Right hindlimb (tissue), 1 donor: Measurements from ENCODE around the gene TARBP1.
"Not testable (repeated sequence)": the region's sequence is repeated elsewhere in the genome, so short reads cannot be mapped to it uniquely, and the experiment has no call there.

Experiments
- DNase-seq: peaks from one replicate; pipeline ENCODE4 v3.0.0-alpha.2; 2018

Gene TARBP1, protein sequence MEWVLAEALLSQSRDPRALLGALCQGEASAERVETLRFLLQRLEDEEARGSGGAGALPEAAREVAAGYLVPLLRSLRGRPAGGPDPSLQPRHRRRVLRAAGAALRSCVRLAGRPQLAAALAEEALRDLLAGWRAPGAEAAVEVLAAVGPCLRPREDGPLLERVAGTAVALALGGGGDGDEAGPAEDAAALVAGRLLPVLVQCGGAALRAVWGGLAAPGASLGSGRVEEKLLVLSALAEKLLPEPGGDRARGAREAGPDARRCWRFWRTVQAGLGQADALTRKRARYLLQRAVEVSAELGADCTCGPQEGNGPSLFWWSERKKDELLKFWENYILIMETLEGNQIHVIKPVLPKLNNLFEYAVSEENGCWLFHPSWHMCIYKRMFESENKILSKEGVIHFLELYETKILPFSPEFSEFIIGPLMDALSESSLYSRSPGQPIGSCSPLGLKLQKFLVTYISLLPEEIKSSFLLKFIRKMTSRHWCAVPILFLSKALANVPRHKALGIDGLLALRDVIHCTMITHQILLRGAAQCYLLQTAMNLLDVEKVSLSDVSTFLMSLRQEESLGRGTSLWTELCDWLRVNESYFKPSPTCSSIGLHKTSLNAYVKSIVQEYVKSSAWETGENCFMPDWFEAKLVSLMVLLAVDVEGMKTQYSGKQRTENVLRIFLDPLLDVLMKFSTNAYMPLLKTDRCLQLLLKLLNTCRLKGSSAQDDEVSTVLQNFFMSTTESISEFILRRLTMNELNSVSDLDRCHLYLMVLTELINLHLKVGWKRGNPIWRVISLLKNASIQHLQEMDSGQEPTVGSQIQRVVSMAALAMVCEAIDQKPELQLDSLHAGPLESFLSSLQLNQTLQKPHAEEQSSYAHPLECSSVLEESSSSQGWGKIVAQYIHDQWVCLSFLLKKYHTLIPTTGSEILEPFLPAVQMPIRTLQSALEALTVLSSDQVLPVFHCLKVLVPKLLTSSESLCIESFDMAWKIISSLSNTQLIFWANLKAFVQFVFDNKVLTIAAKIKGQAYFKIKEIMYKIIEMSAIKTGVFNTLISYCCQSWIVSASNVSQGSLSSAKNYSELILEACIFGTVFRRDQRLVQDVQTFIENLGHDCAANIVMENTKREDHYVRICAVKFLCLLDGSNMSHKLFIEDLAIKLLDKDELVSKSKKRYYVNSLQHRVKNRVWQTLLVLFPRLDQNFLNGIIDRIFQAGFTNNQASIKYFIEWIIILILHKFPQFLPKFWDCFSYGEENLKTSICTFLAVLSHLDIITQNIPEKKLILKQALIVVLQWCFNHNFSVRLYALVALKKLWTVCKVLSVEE (N-terminal part only)

GRCh38 chr1:234478481-234479309 is at the start of gene TARBP1:
Gene TARBP1, minus strand, starts transcription at chr1:234479179. Its CDS starts 76 bp downstream, at chr1:234479103.
- DNase-seq = peak; percentile 85

DNA sequence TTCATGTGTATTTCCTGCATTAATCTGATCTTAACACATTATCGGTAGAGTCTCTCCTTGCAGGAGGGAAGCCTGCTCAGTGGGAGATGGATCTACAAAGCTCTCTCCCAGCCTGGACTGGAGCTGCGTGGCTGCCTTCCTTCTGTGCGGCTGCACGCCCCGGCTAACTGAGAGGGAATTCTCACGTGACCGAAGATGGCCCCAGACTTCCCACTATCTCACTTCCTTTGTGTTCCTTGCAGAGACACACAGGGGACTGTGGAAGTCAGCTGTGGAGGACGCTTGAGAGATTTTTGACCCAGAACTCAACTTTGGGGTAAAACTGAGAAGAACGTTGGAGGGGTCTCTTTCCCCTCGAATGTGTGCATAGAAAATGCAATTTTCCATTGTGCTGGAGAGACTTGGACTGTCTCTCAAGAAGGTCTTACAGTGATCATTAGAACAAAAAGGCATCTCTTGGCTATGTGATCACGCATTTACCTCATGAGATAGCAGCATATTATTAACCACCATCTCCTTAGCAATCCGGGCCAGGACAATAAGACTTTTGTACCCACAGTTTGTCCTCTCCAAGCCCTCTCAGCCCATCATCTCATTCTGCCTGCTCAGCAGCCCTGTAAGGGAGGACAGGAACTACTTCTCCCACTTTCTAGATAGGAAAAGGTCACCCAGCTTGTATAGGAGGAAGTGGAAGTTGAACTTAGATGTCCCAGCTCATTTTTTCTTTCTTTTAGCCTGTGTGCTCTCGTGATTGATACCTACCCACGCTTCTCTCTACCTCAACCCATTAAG is 49.3 kb upstream of the TARBP1 start:
- no peak for DNase-seq

DNA sequence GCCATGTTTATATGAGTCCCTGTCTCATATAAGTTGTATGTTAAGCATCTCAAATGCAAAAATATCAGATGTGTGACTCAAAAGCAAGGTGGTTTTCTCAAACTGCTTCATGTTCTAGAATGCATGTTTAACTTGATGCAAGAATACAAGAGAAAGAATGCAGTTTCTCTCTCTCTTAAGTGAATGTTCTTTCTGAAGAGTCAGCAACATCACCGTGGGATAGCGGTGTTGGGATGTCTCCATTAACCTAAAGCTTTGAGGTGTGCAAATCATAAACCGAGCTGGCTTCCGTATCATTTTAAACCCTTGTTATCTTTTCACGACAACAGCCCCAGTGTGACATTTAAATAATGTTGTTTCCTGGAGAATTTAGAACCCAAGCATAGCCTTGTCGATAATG is 48.4 kb upstream of the TARBP1 start:
- no peak for DNase-seq

- DNase-seq = no peak
These were observed 47.9 kb upstream of the TARBP1 start for GRCh38 chr1:234526922-234527321.

DNA sequence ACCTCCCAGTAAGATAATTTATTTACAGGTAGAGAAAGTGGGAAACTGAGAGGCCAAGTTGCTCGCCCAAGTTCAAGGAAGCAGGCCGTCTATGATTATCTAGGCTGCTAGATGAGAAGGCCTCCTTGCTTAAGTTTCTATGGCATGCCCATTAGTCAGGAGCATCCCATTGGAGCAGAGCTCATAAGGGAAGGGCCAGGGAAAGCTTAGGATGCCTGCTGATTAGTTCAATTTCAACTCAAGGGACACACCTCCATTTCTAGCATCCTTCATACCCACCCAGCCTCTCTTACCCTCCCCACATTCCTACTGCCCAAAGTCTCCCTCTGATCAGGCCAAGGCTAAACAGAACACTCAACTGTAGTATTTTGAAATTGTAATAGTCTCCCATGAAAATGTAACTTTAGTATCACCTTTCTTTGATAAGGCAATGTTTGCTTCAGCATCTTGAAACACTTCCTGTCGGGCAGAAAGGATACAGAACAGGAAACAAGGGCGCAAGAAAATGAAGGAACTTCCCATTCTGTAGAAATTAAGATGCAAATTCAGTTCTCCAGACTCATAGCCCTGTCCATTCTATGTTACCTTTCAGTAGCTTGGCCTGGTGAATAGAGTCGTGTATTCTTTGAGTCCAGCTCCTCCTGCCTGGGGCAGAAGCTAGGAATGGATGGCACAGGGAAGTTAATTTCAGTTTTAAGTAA is 46.3 kb upstream of the TARBP1 start:
- no peak for DNase-seq

DNA sequence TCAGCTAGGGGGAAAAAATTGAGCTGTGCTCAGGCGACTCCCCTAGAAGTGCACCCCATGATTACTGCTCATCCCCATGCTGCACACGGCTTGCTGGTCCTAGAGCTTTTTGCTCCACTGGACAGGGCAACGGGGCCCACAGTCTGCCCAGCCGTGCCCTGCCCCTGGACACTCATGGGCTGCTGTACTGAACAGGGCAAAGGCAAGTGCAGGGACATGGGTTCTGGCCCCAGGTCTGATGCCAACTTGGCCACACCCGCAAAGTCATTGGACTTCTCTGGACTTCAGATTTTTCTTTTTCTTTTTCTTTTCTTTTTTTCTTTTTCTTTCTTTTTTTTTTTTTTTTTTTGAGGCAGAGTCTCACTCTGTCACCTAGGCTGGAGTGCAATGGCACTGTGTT is 42.9 kb upstream of the TARBP1 start:
- DNase-seq = no peak

DNA sequence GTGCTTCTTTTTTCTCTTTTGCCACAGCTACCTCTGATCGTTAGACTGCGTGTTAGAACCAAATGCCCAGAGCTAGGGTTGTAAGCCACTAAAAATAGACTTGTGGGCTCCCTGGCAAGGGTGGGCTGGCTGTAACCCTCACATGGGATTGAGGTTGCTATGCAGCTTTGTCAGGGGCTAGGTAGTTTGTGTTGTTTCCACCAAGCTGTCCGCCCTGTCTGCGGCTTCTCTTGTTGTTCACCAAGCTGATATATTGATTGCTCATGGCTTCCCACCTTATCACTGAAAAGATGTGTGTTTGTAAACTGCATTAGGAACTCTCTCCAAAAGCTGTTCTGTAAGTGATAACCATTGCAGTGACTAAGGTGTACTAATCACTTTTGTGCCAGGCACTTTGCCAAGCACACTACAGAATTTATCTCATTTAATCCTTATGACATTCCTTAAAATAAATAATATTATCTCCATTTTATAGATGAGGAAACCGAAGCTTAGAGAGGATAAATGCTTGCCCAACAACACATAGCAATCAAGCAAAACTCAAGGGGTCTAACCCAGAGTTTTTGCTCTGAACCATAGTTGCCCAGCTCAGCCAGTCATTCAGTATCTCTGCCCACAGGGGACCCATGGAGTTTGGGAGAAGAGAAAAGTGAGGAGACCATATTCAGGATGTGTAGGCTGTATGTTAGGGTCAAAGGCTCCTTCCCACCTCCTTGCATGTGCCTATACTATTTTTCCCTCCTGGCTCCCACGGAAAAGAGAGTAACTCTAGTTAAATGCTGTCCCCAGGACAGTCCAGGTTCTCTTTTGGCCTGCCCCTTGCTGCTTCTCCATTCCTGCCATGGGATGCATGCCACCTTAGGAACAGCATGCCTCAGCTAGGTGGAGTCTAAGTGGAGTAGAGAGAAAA is 42.2 kb upstream of the TARBP1 start:
- DNase-seq = no peak

DNA sequence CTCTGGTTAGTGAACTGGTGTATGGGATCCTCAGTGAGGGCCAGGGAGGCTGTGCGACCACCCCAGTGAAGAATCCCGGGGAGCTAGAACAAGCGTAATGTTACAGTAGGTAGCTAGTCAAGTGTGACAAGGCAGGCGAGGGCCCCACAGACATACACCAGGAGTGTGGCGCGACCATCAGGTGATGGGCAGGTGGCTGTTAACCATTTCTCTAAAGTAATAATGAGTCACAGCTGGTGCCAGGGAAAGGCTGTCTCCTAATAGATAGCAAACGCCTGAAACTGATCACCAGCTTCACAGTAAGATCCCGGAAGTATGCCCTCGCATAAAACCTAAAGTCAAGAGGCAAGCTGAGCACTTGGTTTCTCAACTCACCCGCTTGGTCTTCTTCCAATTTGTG is 40.5 kb upstream of the TARBP1 start:
- no peak for DNase-seq

GRCh38 chr1:234518876-234519275 is 39.9 kb upstream of the TARBP1 start:
- no peak for DNase-seq

DNA sequence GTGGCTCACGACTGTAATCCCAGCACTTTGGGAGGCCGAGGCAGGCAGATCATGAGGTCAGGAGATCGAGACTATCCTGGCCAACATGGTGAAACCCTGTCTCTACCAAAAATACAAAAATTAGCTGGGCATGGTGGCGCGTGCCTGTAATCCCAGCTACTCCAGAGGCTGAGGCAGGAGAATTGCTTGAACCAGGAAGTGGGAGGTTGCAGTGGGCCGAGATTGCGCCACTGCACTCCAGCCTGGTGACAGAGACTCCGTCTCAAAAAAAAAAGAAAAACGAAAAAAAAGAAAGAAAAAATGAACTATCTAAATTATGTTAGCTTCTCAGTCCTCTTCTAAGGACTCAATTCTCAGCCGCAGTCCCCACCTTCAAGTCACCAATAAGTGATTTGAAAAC is 39.1 kb upstream of the TARBP1 start:
- DNase-seq = not testable (repeated sequence)

GRCh38 chr1:234517110-234517802 is 38.3 kb upstream of the TARBP1 start:
- no peak for DNase-seq

DNA sequence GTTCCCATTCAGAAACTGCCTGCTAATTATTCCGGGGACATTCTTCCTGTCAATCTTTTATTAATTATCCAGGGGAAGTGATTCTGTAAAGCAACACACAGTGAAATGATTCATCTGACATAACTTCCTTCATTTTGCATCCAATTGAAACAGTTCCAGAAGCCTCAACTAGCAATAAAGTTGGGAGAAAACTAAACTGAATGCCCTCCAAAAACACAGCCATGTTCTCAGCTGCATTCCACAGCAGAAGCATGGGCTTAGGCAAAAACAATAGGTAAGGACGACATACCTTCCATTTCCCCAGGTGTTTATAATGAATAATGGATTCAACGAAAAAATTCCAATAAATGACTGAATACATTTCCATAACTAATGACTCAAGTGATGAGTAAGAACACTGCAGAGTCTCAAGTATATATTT is 36.9 kb upstream of the TARBP1 start:
- no peak for DNase-seq

GRCh38 chr1:234515411-234515810 is 36.4 kb upstream of the TARBP1 start:
- no peak for DNase-seq

- DNase-seq = no peak
These were observed 33.5 kb upstream of the TARBP1 start for GRCh38 chr1:234512451-234512861.

- no peak for DNase-seq
These were observed 30.7 kb upstream of the TARBP1 start for GRCh38 chr1:234509457-234510328.

GRCh38 chr1:234507626-234508387 is 28.8 kb upstream of the TARBP1 start:
- DNase-seq = no peak

- DNase-seq = no peak
These were observed 28.1 kb upstream of the TARBP1 start for GRCh38 chr1:234507089-234507488.
